Spleen (tissue), 7 donors: Measurements from ENCODE around the gene RAPGEF4.

Experiments used
- CTCF ChIP-seq, 11 experiments: fragments of 200-600 bp in 7 of 11; fragments of 450-650 bp in 4 of 11; sonication (generic) in 4 of 11; IDR thresholded peaks in 8 of 11; conservative IDR thresholded peaks in 3 of 11; 1 replicate in 7 of 11; 2 replicates in 4 of 11; pipeline versions ENCODE4 v1.4.0 to v1.8.0; 2016 to 2021; ENCODE audit warnings: antibody characterized with exemption in 11 of 11, inconsistent platforms in 4 of 11, mild to moderate bottlenecking in 1 of 11
- POLR2A ChIP-seq, 3 donors: fragments of 450-650 bp; IDR thresholded peaks; one replicate each; pipeline ENCODE4 v1.5.1; 2017; ENCODE audit warnings: antibody characterized with exemption in 3 of 3, mild to moderate bottlenecking in 1 of 3
- POLR2AphosphoS5 ChIP-seq, 3 donors: sonication (generic); formaldehyde crosslinking; IDR thresholded peaks; one replicate each; pipeline ENCODE4 v1.5.1; 2017; ENCODE audit warnings: antibody characterized with exemption in 3 of 3
- donor health status: DM: no; HTN: no; CAD: no; lungs with moderate emphysema.
- donor health status: DM: no; HTN: no; CAD: no.
- donor health status: DM: no; HTN: no; CAD: no.

GRCh38 chr2:173062801-173063200, 327.2 kb downstream of the RAPGEF4 start:
- no peak for TF ChIP-seq POLR2A (IDR thresholded peaks at IDR 0.05)
- TF ChIP-seq CTCF (IDR thresholded peaks at IDR 0.05 in 8 of 11, conservative IDR thresholded peaks at IDR 0.05 in 3 of 11): no peak
- TF ChIP-seq POLR2AphosphoS5 (IDR thresholded peaks at IDR 0.05): no peak
